IMR-90 (cell line): ENCODE measurements around the gene TAGLN2.

Experiments used
- CEBPB ChIP-seq: IDR thresholded peaks from 2 replicates; pipeline ENCODE4 v1.6.1; 2012; ENCODE audit warnings: low read depth, low read length, improper control_type of control experiment
- CTCF ChIP-seq: conservative IDR thresholded peaks from 2 replicates; pipeline ENCODE4 v1.5.1; 2012; ENCODE audit warnings: mild to moderate bottlenecking, low read depth, low read length, improper control_type of control experiment
- FOS ChIP-seq: fragments of 150-350 bp; IDR thresholded peaks from 2 replicates; pipeline ENCODE4 v1.6.1; 2016; ENCODE audit warnings: low read depth, low read length
- MAFK ChIP-seq: IDR thresholded peaks from 2 replicates; pipeline ENCODE4 v1.6.1; 2012; ENCODE audit warnings: low read depth, low read length, improper control_type of control experiment
- MAZ ChIP-seq: IDR thresholded peaks from 2 replicates; pipeline ENCODE4 v1.6.1; 2012; ENCODE audit warnings: low read depth, mild to moderate bottlenecking, low read length, improper control_type of control experiment, moderate library complexity, borderline replicate concordance
- MXI1 ChIP-seq: IDR thresholded peaks from 2 replicates; pipeline ENCODE4 v1.6.1; 2012; ENCODE audit warnings: low read depth, mild to moderate bottlenecking, low read length, moderate library complexity, borderline replicate concordance
- NFE2L2 ChIP-seq: fragments of 150-350 bp; IDR thresholded peaks from 2 replicates; pipeline ENCODE4 v1.6.1; 2016; ENCODE audit warnings: low read depth, mild to moderate bottlenecking, low read length
- POLR2A ChIP-seq: IDR thresholded peaks from 2 replicates; pipeline ENCODE4 v1.6.1; 2012; ENCODE audit warnings: mild to moderate bottlenecking, low read depth, low read length
- RAD21 ChIP-seq: IDR thresholded peaks from 2 replicates; pipeline ENCODE4 v1.6.1; 2012; ENCODE audit warnings: low read length, improper control_type of control experiment
- RCOR1 ChIP-seq: IDR thresholded peaks from 2 replicates; pipeline ENCODE4 v1.6.1; 2012; ENCODE audit warnings: mild to moderate bottlenecking, low read length, improper control_type of control experiment; ENCODE audit not compliant: insufficient replicate concordance
- RFX5 ChIP-seq: IDR thresholded peaks from 2 replicates; pipeline ENCODE4 v1.8.0; 2012; ENCODE audit warnings: low read depth, mild to moderate bottlenecking, low read length, moderate library complexity
- USF2 ChIP-seq: fragments of 150-350 bp; IDR thresholded peaks from 2 replicates; pipeline ENCODE4 v1.6.1; 2017; ENCODE audit warnings: mild to moderate bottlenecking, antibody characterized with exemption, low read length, low read depth

GRCh38 chr1:159973350-159973940, 48.1 kb upstream of the TAGLN2 start:
- no peak for TF ChIP-seq POLR2A
- no peak for TF ChIP-seq CTCF
- no peak for TF ChIP-seq MAFK
- TF ChIP-seq RAD21: no peak
- TF ChIP-seq CEBPB: no peak
- no peak for TF ChIP-seq MAZ
- no peak for TF ChIP-seq MXI1
- no peak for TF ChIP-seq RFX5
- no peak for TF ChIP-seq FOS
- TF ChIP-seq USF2: no peak
- no peak for TF ChIP-seq RCOR1
- no peak for TF ChIP-seq NFE2L2
